HEK293 (cell line): Measurements from ENCODE around the gene RAET1E.

Source experiments
- CTCF ChIA-PET: fragments of 350-600 bp; formaldehyde crosslinking; extraction: SDS; loops from one replicate; lab custom pipeline; 2021; ENCODE audit warnings: antibody characterized with exemption; lab: Yijun Ruan, JAX
- POLR2A ChIA-PET: fragments of 300-600 bp; formaldehyde crosslinking; extraction: SDS; loops from one replicate; lab custom pipeline; 2020; ENCODE audit warnings: antibody characterized with exemption, inconsistent platforms; lab: Yijun Ruan, JAX
- H3K27ac ChIP-seq: fragments of 200-500 bp; sonication (Bioruptor generic); 2 replicates; pipeline ENCODE4 v1.5.1; 2014; ENCODE audit warnings: low read depth, low read length, control low read depth, inconsistent platforms; ENCODE audit errors: extremely low read depth
- H3K36me3 ChIP-seq, 2 experiments: fragments of 200-500 bp in 1 of 2; sonication (Bioruptor generic) in 1 of 2; 1 replicate in 1 of 2; 2 replicates in 1 of 2; pipeline ENCODE4 v1.5.1; 2014 to 2017; ENCODE audit warnings: inconsistent platforms in 2 of 2, low read length in 2 of 2; ENCODE audit not compliant: control insufficient read depth in 2 of 2, insufficient read depth in 1 of 2
- H3K4me1 ChIP-seq: fragments of 200-500 bp; sonication (Bioruptor generic); 2 replicates; pipeline ENCODE4 v1.5.1; 2014; ENCODE audit warnings: mild to moderate bottlenecking, low read length, inconsistent platforms; ENCODE audit not compliant: control insufficient read depth, insufficient read depth
- H3K4me3 ChIP-seq: 2 replicates; pipeline ENCODE4 v1.5.1; 2011; ENCODE audit warnings: low read depth, mild to moderate bottlenecking, control low read depth, low read length, moderate library complexity
- H3K9me3 ChIP-seq: fragments of 200-500 bp; sonication (Bioruptor generic); 2 replicates; pipeline ENCODE4 v1.5.1; 2014; ENCODE audit warnings: low read depth, low read length, inconsistent platforms; ENCODE audit not compliant: control insufficient read depth, insufficient read depth
- HOXA7 ChIP-seq: sonication (generic); formaldehyde crosslinking; IDR thresholded peaks from 2 replicates; pipeline ENCODE4 v1.8.1; 2022; ENCODE audit warnings: missing genetic modification reagents, borderline replicate concordance
- ZBTB1 ChIP-seq: fragments of 450-650 bp; formaldehyde crosslinking; IDR thresholded peaks from 2 replicates; pipeline ENCODE4 v1.5.1; 2016; ENCODE audit warnings: missing biosample characterization, missing genetic modification characterization
- ZBTB8A ChIP-seq: fragments of 450-650 bp; formaldehyde crosslinking; IDR thresholded peaks from 2 replicates; pipeline ENCODE4 v1.5.1; 2016; ENCODE audit warnings: missing biosample characterization, missing genetic modification characterization
- ZNF114 ChIP-seq: fragments of 450-650 bp; formaldehyde crosslinking; IDR thresholded peaks from 2 replicates; pipeline ENCODE4 v1.5.0; 2017; ENCODE audit warnings: missing biosample characterization, missing genetic modification characterization
- ZNF132 ChIP-seq: fragments of 450-650 bp; formaldehyde crosslinking; IDR thresholded peaks from 2 replicates; pipeline ENCODE4 v1.5.1; 2017; ENCODE audit warnings: missing biosample characterization, missing genetic modification characterization, borderline replicate concordance
- ZNF16 ChIP-seq: fragments of 450-650 bp; formaldehyde crosslinking; IDR thresholded peaks from 2 replicates; pipeline ENCODE4 v1.5.1; 2016; ENCODE audit warnings: low read depth, missing biosample characterization, missing genetic modification characterization
- ZNF214 ChIP-seq: fragments of 450-650 bp; formaldehyde crosslinking; IDR thresholded peaks from 2 replicates; pipeline ENCODE4 v1.5.1; 2017; ENCODE audit warnings: missing biosample characterization, mild to moderate bottlenecking, missing genetic modification characterization, borderline replicate concordance
- ZNF239 ChIP-seq: fragments of 450-650 bp; formaldehyde crosslinking; IDR thresholded peaks from 2 replicates; pipeline ENCODE4 v1.5.1; 2016; ENCODE audit warnings: missing biosample characterization, missing genetic modification characterization
- ZNF280D ChIP-seq: fragments of 450-650 bp; formaldehyde crosslinking; IDR thresholded peaks from 2 replicates; pipeline ENCODE4 v1.5.1; 2016; ENCODE audit warnings: missing biosample characterization, missing genetic modification characterization
- ZNF341 ChIP-seq: fragments of 450-650 bp; formaldehyde crosslinking; IDR thresholded peaks from 2 replicates; pipeline ENCODE4; 2016; ENCODE audit warnings: low read depth, missing biosample characterization, missing genetic modification characterization
- ZNF366 ChIP-seq: fragments of 450-650 bp; formaldehyde crosslinking; conservative IDR thresholded peaks from 2 replicates; pipeline ENCODE4 v1.5.1; 2016; ENCODE audit warnings: missing biosample characterization, missing genetic modification characterization
- ZNF449 ChIP-seq: fragments of 450-650 bp; formaldehyde crosslinking; IDR thresholded peaks from 2 replicates; pipeline ENCODE4 v1.5.1; 2017; ENCODE audit warnings: missing biosample characterization, mild to moderate bottlenecking, missing genetic modification characterization, moderate library complexity
- ZNF530 ChIP-seq: fragments of 450-650 bp; formaldehyde crosslinking; IDR thresholded peaks from 2 replicates; pipeline ENCODE4 v1.5.1; 2016; ENCODE audit warnings: low read depth, missing biosample characterization, missing genetic modification characterization
- ZNF585B ChIP-seq: fragments of 450-650 bp; formaldehyde crosslinking; IDR thresholded peaks from 2 replicates; pipeline ENCODE4 v1.5.1; 2016; ENCODE audit warnings: missing biosample characterization, missing genetic modification characterization
- ZNF792 ChIP-seq: fragments of 450-650 bp; formaldehyde crosslinking; IDR thresholded peaks from 2 replicates; pipeline ENCODE4 v1.5.1; 2016; ENCODE audit warnings: missing biosample characterization, missing genetic modification characterization
- ZXDB ChIP-seq: fragments of 450-650 bp; formaldehyde crosslinking; IDR thresholded peaks from 2 replicates; pipeline ENCODE4 v1.5.1; 2016; ENCODE audit warnings: missing biosample characterization, missing genetic modification characterization
- TF ChIP-seq, protein P1 (sequence below): fragments of 450-650 bp; formaldehyde crosslinking; IDR thresholded peaks from 2 replicates; pipeline ENCODE4 v1.5.1; 2016; ENCODE audit warnings: missing biosample characterization, missing genetic modification characterization
- TF ChIP-seq, protein P2 (sequence below): fragments of 450-650 bp; formaldehyde crosslinking; IDR thresholded peaks from 2 replicates; pipeline ENCODE4 v1.5.1; 2016; ENCODE audit warnings: missing biosample characterization, missing genetic modification characterization
- TF ChIP-seq, protein P3 (sequence below): fragments of 450-650 bp; formaldehyde crosslinking; conservative IDR thresholded peaks from 2 replicates; pipeline ENCODE4 v1.5.1; 2016; ENCODE audit warnings: low read depth, missing biosample characterization, missing genetic modification characterization

RAET1E gene

DNA sequence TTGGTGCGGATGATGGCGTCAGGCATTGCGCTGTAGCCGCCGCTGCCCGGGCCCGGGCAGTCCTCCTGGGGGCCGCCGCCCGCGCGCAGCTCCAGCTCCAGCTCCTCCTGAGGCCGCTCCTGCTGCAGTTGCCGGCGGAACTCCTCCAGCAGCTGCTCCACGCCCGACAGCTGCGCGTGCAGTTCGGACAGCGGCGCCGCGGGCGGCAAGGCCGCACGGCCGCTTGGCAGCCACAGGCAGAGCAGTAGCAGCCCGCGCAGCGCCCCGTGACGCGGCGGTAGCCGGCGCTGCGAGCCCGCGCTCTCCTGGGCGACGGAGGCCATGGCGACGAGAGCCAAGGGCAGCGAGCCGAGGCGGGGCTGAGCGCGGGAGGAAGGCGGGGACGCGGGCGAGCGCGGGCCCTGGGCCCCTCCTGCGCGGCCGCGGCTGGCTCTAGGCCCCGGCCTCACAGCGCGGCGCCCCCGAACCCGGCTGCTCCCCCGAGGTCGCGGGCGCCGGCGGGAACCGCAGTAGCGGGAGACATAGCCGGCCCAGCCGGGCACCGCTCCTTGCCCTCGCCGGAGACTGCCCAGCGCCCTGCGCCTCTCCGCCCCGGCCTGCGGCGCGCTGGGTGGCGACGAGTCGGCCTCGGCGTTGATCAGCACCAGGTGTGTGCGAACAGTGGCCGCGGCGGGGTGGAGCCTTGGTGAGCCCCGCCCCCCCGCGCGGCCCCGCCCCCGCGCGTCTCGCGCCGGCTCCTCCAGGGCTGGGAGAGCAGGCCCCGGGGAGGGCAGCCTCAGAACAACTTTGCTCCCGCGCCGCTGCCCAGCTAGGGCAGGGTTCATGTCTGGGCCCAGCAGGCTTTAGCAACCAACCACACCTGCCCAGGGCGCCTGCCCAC lies 34.0 kb downstream of the RAET1E start, which contains the start of gene LRP11 (continued):
- TF ChIP-seq ZNF280D (tag by site-specific recombination) (no peak), ZNF585B (no peak), ZNF132 (tag by site-specific recombination) (no peak), ZNF16 (no peak), ZNF530 (tag by site-specific recombination) (no peak), ZNF449 (tag by site-specific recombination) (no peak), ZXDB (tag by site-specific recombination) (peak; percentile 77), ZNF214 (tag by site-specific recombination) (no peak), ZNF239 (tag by site-specific recombination) (no peak), ZNF792 (tag by site-specific recombination) (no peak)
- TF ChIP-seq, protein P1, sequence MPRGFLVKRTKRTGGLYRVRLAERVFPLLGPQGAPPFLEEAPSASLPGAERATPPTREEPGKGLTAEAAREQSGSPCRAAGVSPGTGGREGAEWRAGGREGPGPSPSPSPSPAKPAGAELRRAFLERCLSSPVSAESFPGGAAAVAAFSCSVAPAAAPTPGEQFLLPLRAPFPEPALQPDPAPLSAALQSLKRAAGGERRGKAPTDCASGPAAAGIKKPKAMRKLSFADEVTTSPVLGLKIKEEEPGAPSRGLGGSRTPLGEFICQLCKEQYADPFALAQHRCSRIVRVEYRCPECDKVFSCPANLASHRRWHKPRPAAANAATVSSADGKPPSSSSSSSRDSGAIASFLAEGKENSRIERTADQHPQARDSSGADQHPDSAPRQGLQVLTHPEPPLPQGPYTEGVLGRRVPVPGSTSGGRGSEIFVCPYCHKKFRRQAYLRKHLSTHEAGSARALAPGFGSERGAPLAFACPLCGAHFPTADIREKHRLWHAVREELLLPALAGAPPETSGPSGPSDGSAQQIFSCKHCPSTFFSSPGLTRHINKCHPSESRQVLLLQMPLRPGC = no peak
- TF ChIP-seq, protein P2, sequence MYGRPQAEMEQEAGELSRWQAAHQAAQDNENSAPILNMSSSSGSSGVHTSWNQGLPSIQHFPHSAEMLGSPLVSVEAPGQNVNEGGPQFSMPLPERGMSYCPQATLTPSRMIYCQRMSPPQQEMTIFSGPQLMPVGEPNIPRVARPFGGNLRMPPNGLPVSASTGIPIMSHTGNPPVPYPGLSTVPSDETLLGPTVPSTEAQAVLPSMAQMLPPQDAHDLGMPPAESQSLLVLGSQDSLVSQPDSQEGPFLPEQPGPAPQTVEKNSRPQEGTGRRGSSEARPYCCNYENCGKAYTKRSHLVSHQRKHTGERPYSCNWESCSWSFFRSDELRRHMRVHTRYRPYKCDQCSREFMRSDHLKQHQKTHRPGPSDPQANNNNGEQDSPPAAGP = peak; percentile 89; the same call in 1 of the 2 replicates

GRCh38 chr6:149862922-149863697 lies 34.8 kb downstream of the RAET1E start:
- ChIA-PET CTCF (interaction anchor here (0.6 to 4.3 kb wide), 6 partner anchors 15 to 1303 kb away, joined by 3 to 56 read pairs (median 3); no protein-coding TSS in a partner anchor), POLR2A (interaction anchor here (0.6 to 3.9 kb wide), 8 partner anchors 8 to 340 kb away, joined by 3 to 17 read pairs (median 4); no protein-coding TSS in a partner anchor)
- peak overlapping the region; percentile 93 for H3K27ac ChIP-seq
- TF ChIP-seq ZBTB1 (tag by site-specific recombination) = no peak
- no peak for TF ChIP-seq ZNF341 (tag by site-specific recombination)
- TF ChIP-seq HOXA7 (CRISPR knock-in tag) = no peak
- TF ChIP-seq ZBTB8A (tag by site-specific recombination) = peak; percentile 31; the same call in 1 of the 2 replicates
- no peak for TF ChIP-seq ZNF214 (tag by site-specific recombination)
- TF ChIP-seq, protein P3, sequence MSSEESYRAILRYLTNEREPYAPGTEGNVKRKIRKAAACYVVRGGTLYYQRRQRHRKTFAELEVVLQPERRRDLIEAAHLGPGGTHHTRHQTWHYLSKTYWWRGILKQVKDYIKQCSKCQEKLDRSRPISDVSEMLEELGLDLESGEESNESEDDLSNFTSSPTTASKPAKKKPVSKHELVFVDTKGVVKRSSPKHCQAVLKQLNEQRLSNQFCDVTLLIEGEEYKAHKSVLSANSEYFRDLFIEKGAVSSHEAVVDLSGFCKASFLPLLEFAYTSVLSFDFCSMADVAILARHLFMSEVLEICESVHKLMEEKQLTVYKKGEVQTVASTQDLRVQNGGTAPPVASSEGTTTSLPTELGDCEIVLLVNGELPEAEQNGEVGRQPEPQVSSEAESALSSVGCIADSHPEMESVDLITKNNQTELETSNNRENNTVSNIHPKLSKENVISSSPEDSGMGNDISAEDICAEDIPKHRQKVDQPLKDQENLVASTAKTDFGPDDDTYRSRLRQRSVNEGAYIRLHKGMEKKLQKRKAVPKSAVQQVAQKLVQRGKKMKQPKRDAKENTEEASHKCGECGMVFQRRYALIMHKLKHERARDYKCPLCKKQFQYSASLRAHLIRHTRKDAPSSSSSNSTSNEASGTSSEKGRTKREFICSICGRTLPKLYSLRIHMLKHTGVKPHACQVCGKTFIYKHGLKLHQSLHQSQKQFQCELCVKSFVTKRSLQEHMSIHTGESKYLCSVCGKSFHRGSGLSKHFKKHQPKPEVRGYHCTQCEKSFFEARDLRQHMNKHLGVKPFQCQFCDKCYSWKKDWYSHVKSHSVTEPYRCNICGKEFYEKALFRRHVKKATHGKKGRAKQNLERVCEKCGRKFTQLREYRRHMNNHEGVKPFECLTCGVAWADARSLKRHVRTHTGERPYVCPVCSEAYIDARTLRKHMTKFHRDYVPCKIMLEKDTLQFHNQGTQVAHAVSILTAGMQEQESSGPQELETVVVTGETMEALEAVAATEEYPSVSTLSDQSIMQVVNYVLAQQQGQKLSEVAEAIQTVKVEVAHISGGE (tag by site-specific recombination) = no peak
- no peak for TF ChIP-seq ZNF114 (tag by site-specific recombination)
- TF ChIP-seq ZNF280D (tag by site-specific recombination) = no peak
- TF ChIP-seq ZNF366 = no peak

More at GRCh38 chr6:149862922-149863697, 34.8 kb downstream of the RAET1E start:
- peak overlapping the region; percentile 81 for H3K4me3 ChIP-seq
- peaks cover 29% of the 10 kb centered on the region for H3K4me1 ChIP-seq
- H3K9me3 ChIP-seq = no peaks in the 10 kb centered on the region
- peaks cover 0 to 4% of the 10 kb centered on the region in 2 experiments; a peak in 2 of 3 replicates for H3K36me3 ChIP-seq
